HG03439 (cell line): ENCODE results near the gene SLC9A8.

Experiments used
- ATAC-seq: cut with Tn5 transposase; IDR thresholded peaks from one replicate; pipeline ENCODE4 v1.9.1; 2021; ENCODE audit warnings: mild to moderate bottlenecking, moderate library complexity; ENCODE audit not compliant: unreplicated experiment

Gene SLC9A8

DNA sequence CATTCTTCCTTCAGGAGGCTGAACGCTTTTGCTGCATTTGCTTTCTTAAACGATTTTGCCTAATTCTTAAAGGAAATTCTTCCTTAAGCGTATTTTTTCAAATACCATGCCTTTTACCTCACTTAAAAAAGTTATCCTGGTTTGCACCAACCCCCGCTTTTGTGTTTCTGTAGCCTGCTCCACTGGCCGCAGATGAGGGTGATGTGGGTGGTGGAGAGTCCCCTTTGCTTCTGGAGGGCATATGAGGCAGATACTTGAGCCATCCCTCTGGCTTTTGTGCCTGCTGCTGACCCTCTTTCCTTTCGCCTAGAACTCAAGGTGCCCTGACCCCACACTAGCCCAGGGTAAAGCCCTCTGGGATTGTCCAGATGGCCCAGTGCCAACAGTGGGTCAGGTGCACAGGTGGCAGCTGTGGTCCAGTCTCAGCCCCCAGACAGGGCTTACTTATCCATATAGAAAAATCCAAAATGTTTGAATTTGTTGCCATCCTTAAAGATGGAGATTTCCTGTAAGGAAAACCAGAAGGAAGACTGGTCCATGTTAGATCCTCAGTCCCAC lies 58.8 kb downstream of the SLC9A8 start:
- no peak for ATAC-seq

DNA sequence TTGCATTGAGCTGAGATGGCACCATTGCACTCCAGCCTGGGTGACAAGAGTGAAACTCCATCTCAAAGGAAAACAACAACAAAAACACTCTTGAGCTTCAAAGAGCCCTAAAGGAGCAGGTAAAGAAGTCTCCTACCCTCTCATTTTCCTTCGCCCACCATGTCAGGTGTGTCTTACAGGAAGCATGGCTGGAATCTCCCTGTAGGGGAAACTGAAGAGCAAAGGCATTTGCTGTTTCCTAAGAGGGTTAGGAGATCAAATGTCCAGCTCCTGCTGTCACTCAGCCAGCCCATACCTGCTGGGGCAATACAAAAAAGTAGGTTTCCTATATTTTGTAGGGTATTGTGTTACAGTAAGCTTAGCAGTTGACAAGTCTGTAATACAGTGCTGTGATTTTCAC lies 59.4 kb downstream of the SLC9A8 start:
- no peak for ATAC-seq

DNA sequence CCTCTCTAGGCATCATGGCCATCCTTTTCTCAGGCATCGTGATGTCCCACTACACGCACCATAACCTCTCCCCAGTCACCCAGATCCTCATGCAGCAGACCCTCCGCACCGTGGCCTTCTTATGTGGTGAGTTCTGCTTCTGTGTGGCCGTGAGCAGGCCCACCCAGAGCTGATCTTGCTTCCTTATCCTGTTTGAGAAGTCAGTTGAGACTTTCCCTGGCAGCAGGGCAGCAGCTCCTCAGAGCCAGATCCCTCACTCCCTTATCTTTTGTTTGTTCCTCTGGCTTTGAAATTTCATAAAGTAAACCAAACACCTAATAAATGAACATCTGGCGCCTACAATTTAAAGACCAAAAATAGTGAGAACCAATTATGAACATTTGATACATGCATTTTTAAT lies 62.1 kb downstream of the SLC9A8 start:
- no peak for ATAC-seq

DNA sequence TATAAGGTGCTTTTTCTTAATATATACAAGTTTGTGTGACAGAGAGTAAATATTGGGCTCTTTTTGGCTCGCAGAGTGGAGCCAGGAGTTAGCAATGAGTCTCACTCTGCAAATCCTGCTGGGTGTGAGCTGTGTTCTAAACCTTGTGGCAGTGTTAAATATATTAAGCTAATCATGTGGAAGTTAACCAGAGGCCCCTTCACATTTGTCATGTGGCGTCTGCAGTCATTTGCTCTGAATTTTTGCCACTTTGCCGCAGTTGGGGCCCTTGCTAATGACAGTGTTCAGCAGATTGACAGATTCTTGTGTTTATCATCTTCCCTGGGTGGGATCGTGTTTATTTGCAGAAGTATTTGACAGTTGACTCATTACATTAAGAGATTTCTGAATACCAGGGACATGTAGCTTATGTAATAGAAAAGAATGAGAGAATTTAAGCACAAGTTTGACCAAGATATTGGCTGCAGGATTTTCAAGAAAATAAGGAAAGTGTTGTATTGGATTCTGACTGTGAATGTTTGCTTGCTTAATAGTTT lies 64.8 kb downstream of the SLC9A8 start:
- ATAC-seq, result no peak

DNA sequence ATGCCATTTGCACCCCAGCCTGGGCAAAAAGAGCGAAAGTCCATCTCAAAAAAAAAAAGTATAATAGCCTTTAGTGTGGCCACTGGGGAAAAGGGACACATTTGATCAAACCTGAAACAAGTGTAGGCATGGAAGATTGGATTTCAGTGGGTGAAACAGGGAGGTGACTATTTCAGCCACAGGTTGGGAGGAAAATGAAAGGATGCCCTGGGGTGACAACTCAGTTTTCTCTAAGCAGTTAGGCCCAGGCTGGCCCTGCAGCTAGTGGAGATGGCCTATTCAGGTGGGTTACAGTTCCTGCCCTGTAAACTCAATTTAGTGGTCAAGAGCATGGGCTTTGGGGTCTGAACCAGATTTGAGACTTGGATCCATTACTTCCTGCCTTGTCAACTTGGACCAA lies 66.3 kb downstream of the SLC9A8 start:
- ATAC-seq, result no peak

DNA sequence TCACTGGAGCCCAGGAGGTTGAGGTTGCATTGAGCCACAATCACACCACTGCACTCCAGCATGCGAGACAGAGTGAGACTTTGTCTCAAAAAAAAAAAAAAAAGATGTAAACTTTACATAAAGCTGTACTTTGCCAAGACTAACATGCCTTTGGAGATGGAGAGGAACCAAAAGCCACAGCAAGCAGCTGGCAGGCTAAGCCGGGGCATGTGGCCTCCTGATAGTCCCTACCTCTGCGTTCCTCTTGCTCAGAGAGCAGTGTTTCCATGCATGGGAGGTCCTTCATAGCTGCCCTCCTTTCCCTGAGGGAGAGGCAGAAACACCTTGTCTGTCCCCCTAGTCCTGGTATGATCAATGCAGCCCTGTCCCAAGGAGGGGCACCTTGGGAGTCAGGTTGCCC lies 67.5 kb downstream of the SLC9A8 start:
- no peak for ATAC-seq

DNA sequence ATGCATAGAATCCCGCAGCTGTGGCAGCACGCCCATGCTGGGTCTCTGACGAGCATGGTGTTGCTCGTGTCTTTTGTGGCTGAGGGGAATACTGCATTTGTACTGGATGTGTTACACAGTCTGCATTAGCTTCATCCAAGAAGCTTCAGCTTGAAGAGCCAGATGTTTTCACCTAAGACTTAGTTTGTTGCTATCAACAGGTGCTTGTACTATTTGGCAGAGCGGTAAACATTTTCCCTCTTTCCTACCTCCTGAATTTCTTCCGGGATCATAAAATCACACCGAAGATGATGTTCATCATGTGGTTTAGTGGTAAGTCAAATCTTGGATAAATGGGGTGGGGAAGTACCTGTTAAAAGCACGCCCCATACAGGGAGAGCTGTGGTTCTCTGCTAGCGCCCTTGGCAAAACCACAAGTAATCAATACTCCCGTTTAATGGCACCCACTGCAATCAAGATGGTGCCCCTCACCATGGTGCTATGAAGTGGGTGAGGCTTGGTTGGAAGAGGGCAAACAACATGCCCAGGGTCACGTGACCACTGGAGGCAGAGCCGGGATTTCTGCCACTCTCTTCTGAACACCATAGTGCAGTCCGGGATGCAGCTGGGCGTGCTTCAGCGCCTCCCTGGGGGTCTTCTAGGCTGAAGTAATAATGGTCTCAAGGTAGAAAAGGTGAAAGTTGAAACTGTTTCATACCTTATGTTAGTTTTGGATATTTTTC lies 68.3 kb downstream of the SLC9A8 start:
- ATAC-seq, result no peak

DNA sequence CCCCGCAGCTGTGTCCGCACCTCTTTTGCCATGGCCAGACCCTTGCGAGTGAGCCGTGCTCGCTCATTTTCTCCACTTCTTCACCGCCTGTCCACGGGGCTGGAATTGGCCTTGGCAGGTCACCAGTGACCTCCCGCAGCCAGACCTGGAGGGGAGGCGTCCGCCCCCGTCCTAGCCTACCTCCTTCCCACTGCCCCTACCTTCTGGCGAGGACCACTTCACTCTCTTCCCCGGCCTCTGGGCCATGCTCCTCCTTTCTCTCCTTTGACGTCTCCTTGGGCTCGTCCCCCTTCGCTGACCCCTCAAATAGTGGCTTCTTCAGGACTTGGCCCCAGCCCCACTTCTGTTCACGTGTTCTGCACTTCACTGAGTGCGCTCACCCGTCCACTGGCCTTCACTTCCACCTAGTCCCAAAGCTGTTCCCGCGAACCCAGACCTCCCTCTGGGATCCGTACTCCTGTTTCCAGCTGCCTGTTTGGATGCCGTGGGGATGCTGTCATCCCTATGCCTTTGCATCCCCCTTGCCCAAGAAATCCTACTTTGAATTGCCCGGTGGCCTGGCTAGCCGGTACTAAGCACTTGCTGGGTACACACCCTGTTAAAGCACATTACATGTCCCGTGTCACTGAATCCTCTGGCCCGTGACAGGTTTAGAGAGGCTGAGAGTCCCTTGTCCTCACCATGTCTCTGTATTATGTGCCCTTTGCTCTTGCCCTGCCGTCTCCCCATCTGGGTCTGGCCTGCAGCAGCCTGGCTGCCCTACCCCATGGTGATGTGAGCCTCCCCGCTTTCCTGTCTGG lies 69.7 kb downstream of the SLC9A8 start:
- ATAC-seq, result no peak

DNA sequence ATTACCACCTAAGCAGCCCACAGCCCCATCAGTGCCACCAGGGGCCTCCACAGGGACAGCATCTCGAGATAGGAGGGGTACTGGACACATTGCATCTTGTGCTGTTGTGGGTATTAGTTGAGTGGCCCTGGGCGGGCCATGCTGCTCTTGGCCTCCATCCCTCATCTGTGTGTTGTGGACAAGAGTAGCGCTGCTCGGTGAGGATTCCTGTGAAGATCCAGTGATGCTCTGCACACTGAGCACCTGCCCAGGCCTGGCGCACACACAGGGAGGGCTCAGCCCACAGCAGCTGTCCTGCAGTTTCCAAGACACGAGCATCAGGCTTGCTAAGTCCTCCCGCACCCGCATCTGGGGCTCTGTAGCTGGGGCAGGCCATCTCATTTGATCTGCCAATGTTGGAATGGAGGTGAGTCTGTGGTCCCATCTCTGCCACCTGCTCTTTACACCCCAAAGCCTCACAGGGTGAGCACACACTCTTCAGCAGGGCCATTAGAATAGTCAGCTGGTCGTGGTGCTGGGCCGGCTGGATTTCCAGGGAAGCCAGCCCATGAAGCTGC lies 70.7 kb downstream of the SLC9A8 start:
- no peak for ATAC-seq

DNA sequence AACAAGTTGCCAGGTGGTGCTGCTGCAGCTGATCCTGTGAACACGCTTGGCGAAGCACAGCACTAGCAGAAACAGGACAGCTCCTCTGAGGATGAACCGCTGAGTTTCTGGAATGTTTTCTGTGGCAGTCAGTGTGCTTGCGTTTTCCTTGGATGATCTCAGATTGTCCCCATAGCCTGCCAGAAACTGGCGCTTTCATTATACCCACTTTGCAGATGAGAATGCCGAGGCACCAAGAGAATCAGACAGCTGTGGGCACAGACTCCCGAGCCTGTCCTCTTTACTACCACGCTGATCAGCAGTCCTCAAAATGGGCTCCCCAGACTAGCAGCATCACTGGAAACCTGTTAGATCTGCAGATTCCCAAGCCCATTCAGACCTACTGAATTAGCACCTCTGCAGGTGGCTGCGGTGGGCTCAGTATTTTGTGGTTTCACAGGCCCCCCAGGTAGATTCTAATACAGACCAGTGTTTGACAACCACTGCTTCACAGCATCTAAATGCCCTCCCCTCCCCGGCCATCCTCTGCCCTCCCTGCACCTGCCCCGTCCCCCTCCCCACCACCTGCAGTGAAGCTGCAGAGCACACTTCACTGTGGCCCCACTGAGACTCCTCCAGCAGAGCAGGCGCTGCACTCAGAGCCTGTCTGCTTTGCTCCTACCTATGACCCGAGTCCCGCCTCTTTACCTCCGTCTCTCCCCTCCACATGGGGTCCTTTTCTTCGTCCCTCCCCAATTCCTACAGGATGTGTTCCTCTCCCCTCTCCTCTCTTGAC lies 73.1 kb downstream of the SLC9A8 start:
- no peak for ATAC-seq

DNA sequence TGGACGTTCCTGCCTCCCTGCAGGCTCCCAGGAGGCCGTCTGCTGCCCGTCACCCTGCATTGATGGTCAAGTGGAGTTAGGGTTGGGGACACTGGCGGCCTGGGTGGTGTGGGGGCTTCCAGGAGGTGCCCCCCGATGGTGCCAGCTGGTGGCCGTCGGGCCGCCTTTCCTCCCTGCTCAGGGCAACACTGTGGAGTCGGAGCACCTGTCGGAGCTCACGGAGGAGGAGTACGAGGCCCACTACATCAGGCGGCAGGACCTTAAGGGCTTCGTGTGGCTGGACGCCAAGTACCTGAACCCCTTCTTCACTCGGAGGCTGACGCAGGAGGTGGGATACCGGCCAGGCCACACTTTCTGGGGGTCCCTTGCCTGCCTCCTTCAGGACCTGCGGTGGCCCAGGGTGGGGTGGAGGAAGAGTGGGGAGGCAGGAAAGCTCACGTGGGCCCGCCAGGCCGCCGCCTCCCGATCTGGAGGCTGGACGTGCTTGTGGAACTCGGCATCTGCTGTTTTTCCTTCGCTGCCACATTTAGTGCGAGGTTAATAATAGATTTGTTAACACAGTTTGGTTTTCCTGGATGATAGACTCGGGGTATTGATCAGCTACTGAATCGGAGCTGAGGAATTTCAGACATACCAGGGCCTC lies 74.1 kb downstream of the SLC9A8 start:
- no peak for ATAC-seq

DNA sequence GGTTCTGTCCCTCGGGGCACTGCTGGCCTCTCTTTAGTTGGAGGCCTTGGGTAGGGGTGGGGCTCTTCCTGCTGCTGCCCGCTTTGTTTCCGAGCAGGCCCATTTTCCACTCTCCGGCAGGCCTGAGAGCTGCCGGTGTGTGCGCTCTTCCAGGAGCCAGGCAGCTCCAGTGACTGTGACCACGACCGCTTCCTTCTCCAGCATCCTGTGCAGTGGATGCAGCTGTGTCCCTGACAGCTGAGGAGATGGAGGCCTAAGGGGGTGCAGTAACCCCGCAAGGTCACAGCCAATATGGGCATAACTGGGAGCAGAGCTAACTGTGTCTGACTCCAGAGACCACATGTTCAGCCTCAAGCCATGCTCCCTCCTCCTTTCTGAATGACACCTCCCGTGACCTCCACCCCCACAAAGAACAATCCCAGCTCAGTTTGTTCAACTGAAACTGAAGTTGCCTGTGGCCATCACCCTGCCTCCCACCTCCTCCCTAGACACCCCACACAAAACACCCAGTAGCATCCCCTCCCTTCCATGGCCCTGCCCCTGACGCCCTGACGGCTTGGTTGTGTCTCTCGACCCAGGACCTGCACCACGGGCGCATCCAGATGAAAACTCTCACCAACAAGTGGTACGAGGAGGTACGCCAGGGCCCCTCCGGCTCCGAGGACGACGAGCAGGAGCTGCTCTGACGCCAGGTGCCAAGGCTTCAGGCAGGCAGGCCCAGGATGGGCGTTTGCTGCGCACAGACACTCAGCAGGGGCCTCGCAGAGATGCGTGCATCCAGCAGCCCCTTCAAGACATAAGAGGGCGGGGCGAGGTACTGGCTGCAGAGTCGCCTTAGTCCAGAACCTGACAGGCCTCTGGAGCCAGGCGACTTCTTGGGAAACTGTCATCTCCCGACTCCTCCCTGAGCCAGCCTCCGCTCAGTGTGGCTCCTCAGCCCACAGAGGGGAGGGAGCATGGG lies 74.9 kb downstream of the SLC9A8 start:
- ATAC-seq, result no peak

DNA sequence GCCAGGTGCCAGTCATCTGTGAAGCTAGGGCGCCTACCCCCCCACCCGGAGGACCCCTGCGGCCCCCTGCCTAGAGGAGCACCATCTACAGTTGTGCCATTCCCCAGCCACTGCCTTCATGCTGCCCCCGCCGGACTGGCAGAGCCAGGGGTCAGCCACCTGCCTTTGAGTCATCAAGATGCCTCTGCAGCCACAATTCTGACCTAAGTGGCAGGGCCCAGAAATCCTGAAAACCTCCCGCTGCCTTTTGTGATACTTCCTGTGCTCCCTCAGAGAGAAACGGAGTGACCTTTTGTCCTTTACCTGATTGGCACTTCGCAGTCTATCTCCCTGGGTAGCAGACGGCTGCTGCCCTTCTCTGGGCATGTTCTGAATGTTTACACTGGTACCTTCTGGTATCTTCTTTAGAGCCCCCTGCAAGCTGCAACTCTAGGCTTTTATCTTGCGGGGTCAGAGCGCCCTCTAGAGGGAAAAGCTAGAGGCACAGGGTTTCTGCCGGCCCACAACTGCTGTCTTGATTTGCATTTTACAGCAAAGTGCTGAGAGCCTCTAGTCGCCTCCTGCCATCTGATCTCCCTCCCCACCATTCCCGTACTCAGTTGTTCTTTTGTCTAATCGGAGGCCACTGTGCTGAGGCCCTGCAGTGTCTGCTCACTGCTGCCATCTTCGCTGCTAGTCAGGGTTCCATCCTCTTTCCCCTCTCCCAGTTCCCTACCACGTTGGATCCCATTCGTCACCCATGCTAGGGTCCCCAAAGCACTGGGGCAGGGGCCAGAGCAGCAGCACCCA lies 75.8 kb downstream of the SLC9A8 start:
- ATAC-seq, result no peak

DNA sequence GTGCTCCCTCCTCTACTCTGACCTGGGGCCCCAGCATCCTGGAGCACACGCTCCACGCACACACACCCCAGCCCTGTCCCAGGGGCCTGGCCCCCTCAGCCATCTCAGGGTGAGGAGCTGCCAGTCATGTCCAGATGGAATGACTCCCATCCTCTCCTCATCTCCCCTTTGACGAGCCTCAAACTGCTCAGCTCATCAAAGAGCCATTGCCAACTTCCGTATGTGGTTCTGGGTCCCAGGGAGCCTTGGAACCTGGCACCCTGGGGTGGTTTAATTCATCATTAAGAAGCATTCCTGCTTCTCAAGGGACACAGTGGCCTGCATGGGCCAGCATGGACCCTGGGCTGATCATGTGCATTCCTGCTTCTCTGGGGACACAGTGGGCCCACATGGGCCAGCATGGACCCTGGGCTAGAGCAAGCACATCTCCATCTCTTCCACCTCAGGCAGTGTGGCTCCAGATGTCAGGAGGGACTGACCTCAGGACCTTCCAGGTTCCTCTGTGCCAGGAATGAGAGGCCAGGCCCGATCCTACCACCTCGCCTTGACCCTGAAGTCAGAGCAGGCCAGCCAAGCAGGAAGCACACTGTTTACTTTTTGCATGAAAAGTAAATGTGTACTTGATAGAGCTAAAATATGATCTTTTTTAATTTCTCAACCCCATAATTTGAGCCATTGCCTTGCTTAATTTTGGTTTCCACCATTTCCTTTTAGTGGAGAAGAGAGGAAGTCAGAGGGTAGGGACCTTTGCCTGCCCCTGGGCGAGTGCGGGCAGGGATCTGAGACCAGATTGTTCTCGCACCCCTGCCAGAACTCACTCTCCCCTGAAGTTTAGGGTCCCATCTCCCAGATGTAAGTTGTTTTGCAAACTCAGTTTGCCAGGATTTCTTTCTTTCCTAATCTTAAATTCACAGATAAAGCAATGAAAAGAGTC lies 76.6 kb downstream of the SLC9A8 start:
- ATAC-seq, result no peak

DNA sequence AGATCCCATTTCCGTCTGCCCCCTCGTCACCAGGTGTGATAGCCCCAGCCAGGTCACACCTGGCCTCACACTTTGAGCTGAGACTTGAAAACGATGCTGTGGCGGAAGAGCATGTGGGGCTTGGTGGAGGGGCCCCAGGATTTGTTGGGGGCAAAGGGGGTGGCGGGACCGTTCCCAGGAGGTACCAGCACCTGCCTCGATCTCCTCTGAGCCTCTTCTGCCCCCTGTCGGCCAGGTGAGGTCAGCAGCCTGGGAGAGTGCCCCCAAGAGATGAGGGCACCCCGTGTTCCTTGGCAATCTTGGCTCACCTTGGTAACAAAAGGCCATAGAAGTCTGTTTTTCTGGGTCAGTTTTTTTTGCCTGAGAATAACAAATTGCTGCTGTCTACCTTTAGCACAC lies 77.3 kb downstream of the SLC9A8 start:
- ATAC-seq, result no peak

DNA sequence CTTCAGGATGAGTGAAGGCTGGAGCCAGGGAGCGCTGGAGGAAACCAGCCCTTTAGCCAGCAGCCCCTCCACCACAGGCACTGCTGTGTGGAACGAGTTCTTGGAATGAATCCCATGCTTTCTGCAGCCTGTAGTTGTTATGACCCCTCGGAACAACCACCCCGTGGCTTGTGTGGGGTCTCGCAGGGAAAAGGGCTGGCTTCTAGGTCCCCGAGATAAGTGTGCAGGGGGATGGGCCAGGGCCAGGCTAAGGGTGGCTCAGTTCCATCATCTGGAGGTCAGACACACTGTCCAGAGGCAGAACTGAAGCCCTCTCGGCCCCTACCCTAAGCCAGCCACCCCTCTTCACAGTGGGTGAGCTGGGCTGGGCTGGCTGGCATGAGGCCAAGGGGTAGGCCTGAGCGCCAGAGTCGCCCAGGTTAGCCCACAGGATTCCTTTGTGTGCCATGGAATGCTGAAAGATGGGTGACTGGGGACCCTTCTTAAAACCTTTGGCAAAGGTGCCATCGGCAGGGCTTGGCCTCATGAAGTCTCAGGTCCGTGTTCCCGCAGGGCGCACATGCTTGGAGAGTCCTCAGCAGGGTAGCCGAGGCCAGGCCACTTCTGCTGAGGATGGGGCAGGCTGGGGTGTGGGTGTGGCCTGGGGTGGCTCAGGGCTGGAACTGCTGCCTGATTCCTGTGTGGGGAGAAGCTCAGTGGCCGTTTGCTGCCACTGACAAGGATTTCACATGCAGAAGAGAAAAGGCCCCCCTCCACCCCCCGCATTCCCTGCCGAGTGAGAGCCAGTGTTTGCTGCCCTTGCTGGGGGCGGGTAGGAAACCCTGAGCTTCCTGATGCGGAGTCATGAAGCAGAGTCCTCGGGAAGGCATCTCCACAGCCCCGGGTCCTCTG lies 78.1 kb downstream of the SLC9A8 start:
- no peak for ATAC-seq
